GM12875 (cell line): Measurements from ENCODE around the gene OR5B21.

ENCODE experiments used
- H3K4me3 ChIP-seq: one replicate; pipeline ENCODE4 v1.5.1; 2011; ENCODE audit warnings: low read depth, low read length, control low read depth
- TF ChIP-seq, protein P1 (sequence below): IDR thresholded peaks from 2 replicates; pipeline ENCODE4 v1.5.1; 2011; ENCODE audit warnings: low read depth, mild to moderate bottlenecking, control low read depth, inconsistent platforms, low read length, moderate library complexity, borderline replicate concordance; ENCODE audit not compliant: insufficient read depth

The OR5B21 gene

DNA sequence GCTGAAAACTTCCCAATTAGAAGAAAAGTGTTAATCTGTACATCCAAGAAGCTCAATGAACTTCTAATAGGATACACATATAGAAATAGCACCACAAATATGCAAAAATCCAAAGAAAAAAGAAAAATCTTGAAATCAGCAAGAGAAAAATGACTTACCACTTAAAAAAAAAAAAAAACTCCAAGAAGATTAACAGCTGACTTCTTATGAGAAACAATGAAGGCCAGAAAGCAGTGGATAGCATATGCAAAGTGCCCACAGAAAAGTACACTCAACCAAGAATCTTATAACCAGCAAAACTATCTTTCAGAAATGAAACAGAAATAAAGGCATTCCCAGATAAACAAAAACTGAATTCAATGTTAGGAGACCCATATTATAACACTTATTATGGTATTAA is 36.0 kb downstream of the OR5B21 start:
- H3K4me3 ChIP-seq: no peak overlapping the region
- TF ChIP-seq, protein P1, sequence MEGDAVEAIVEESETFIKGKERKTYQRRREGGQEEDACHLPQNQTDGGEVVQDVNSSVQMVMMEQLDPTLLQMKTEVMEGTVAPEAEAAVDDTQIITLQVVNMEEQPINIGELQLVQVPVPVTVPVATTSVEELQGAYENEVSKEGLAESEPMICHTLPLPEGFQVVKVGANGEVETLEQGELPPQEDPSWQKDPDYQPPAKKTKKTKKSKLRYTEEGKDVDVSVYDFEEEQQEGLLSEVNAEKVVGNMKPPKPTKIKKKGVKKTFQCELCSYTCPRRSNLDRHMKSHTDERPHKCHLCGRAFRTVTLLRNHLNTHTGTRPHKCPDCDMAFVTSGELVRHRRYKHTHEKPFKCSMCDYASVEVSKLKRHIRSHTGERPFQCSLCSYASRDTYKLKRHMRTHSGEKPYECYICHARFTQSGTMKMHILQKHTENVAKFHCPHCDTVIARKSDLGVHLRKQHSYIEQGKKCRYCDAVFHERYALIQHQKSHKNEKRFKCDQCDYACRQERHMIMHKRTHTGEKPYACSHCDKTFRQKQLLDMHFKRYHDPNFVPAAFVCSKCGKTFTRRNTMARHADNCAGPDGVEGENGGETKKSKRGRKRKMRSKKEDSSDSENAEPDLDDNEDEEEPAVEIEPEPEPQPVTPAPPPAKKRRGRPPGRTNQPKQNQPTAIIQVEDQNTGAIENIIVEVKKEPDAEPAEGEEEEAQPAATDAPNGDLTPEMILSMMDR: no peak

DNA sequence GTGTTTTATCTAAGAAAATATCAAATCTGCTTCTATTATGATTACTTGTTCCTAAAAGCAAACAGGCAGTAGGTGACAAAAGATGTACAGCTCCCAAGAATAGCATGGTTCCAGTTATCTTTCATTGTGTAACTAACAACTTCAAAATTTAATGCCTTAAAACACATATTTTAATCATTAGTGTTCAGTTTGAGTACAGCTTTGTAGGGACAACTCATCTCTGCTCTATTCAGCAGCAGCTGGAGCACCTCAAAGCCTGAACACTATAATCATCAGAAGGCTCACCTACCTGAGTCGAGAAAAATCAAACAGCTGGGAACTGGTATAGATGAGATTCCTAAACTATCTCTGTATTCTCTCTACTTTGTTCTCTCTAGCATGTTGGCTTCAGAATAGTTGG is 41.6 kb downstream of the OR5B21 start:
- TF ChIP-seq, protein P1: no peak
- no peak overlapping the region for H3K4me3 ChIP-seq

GRCh38 chr11:58465690-58466089 is 42.2 kb downstream of the OR5B21 start:
- H3K4me3 ChIP-seq: no peak overlapping the region
- TF ChIP-seq, protein P1: no peak
